Sigmoid colon (tissue), 7 donors: ENCODE results near the gene UBXN4. TPM values are rescaled to one million over a fixed set of nuclear protein-coding genes. Genes with fewer than 3 reads are reported as not detected.

Experiments
- DNase-seq: peaks from one replicate; pipeline ENCODE4 v3.0.0-alpha.2; 2019
- H3K27ac ChIP-seq, 4 donors: fragments of 200-600 bp; sonication (generic); one replicate each; pipeline ENCODE4 v1.5.1; 2016 to 2019; ENCODE audit warnings: mild to moderate bottlenecking in 1 of 4
- H3K27me3 ChIP-seq, 3 donors: fragments of 200-600 bp; sonication (generic); one replicate each; pipeline ENCODE4 v1.5.1; 2019; ENCODE audit warnings: mild to moderate bottlenecking in 1 of 3
- H3K36me3 ChIP-seq, 4 donors: fragments of 200-600 bp; sonication (generic); one replicate each; pipeline ENCODE4 v1.5.1; 2016 to 2019
- H3K4me1 ChIP-seq, 4 donors: fragments of 200-600 bp; sonication (generic); one replicate each; pipeline ENCODE4 v1.5.1; 2017 to 2019
- H3K4me3 ChIP-seq, 4 donors: fragments of 200-600 bp; sonication (generic); one replicate each; pipeline ENCODE4 v1.5.1; 2017 to 2019; ENCODE audit warnings: mild to moderate bottlenecking in 2 of 4, moderate library complexity in 1 of 4
- H3K9me3 ChIP-seq, 4 donors: fragments of 200-600 bp in 3 of 4; sonication (generic) in 3 of 4; one replicate each; pipeline versions ENCODE4 v1.5.1 to v1.6.1; 2013 to 2019
- EP300 ChIP-seq, 4 donors: sonication (generic); formaldehyde crosslinking; IDR thresholded peaks; one replicate each; pipeline ENCODE4 v1.6.1; 2017; ENCODE audit warnings: antibody characterized with exemption in 4 of 4
- POLR2A ChIP-seq, 2 donors: fragments of 450-650 bp; IDR thresholded peaks; one replicate each; pipeline ENCODE4 v1.6.1; 2016; ENCODE audit warnings: antibody characterized with exemption in 2 of 2, mild to moderate bottlenecking in 2 of 2, moderate library complexity in 2 of 2
- POLR2AphosphoS5 ChIP-seq, 4 donors: sonication (generic); formaldehyde crosslinking; IDR thresholded peaks; one replicate each; pipeline ENCODE4 v1.6.1; 2017; ENCODE audit warnings: antibody characterized with exemption in 4 of 4
- WGBS, 2 donors: extraction: QIAGEN DNeasy Blood & Tissue Kit; methylation state at CpG; one replicate each; pipeline ENCODE4 v1.1.7; 2013; 5-methylcytosine and 5-hydroxymethylcytosine counted together
- intact Hi-C: fragments of 100-400 bp; cut with DNase I; formaldehyde crosslinking; loops from one replicate; pipeline ENCODE4 v1.15.1; 2023
- polyA plus RNA-seq, 3 donors: library from polyadenylated mRNA; stranded (reverse); fragments of 200-250 nt; gene quantifications; one replicate each; pipeline ENCODE4 v1.2.3, GENCODE V29; 2013
- total RNA-seq, 4 donors: library from RNA; depleted of rRNA; stranded (reverse); fragments of >200 nt; gene quantifications; one replicate each; pipeline ENCODE4 v1.1.0, GENCODE V29; 2016
- TF ChIP-seq, protein P1 (sequence below), 4 experiments: fragments of 450-650 bp in 3 of 4; fragments of 200-600 bp in 1 of 4; IDR thresholded peaks; one replicate each; pipeline ENCODE4 v1.5.1; 2016 to 2019; ENCODE audit warnings: antibody characterized with exemption in 4 of 4, mild to moderate bottlenecking in 3 of 4, moderate library complexity in 2 of 4
- donor health status: healthy with polysubstance abuse.
- donor health status: Bipolar disorder and iron deficiency.
- donor health status: healthy.

The UBXN4 gene
- total and polyA plus RNA-seq, 7 donors = 23.4 to 63.3 (median 51.8) TPM

DNA sequence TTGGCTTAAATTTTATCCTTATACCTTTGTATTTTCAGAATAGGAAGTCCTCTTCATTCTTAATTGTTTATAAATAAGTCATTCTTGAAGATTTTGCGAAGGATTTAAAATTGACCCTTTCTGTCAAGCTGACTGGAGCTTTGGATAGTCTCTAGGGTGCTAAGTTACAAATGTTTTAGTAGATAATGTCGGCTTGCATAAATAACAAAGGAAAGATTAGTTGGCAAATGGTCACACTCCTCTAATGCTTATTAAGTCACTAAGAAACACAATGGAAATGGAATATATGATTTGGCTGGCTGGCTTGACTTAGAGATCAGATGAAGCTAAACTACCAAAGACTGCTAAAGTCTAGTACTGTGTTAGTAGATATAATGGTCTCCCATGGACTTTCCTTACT, 40.6 kb downstream of the UBXN4 start:
- Histone ChIP-seq H3K9me3 (no peaks in the 10 kb centered on the region), H3K27ac (no peak overlapping the region), H3K4me1 (no peaks in the 10 kb centered on the region), H3K27me3 (no peaks in the 10 kb centered on the region), H3K4me3 (no peak overlapping the region), H3K36me3 (peaks cover 24 to 87% (median 47%) of the 10 kb centered on the region in 4 donors)
- TF ChIP-seq, protein P1, sequence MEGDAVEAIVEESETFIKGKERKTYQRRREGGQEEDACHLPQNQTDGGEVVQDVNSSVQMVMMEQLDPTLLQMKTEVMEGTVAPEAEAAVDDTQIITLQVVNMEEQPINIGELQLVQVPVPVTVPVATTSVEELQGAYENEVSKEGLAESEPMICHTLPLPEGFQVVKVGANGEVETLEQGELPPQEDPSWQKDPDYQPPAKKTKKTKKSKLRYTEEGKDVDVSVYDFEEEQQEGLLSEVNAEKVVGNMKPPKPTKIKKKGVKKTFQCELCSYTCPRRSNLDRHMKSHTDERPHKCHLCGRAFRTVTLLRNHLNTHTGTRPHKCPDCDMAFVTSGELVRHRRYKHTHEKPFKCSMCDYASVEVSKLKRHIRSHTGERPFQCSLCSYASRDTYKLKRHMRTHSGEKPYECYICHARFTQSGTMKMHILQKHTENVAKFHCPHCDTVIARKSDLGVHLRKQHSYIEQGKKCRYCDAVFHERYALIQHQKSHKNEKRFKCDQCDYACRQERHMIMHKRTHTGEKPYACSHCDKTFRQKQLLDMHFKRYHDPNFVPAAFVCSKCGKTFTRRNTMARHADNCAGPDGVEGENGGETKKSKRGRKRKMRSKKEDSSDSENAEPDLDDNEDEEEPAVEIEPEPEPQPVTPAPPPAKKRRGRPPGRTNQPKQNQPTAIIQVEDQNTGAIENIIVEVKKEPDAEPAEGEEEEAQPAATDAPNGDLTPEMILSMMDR (IDR thresholded peaks at IDR 0.05) = no peak
- no peak for TF ChIP-seq POLR2A (IDR thresholded peaks at IDR 0.05)
- TF ChIP-seq EP300 (IDR thresholded peaks at IDR 0.05) = no peak
- DNase-seq = no peak
- 95 to 97% methylated on average over 2 of the region's 2 CpGs for WGBS, 2 donors
- intact Hi-C loops = no loop called here

DNA sequence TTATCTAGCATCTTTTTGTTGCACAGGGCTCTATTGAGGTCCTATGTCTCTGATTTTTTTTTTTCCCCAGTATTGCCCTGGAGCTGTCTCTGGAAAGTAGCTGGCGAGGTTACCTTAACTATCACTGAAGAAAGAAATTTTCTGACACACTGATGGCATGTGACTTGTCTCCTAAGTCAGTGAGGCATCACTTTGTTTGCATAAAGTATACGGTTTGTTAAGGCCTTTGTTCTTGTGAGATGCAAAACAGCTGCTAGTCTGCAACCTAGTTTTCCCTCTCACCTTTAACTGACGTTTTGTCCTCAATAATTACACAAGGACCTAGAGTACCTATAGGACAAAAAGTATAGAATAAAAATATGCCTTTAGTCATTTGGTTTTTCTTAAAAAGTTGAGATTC, 41.8 kb downstream of the UBXN4 start:
- H3K4me1 ChIP-seq = no peaks in the 10 kb centered on the region
- intact Hi-C loops = no loop called here
- H3K4me3 ChIP-seq = no peak overlapping the region
- no peak for DNase-seq
- H3K27me3 ChIP-seq = no peaks in the 10 kb centered on the region
- no peaks in the 10 kb centered on the region for H3K9me3 ChIP-seq
- H3K27ac ChIP-seq = no peak overlapping the region
- TF ChIP-seq, protein P1 (IDR thresholded peaks at IDR 0.05) = no peak
- no peak for TF ChIP-seq POLR2A (IDR thresholded peaks at IDR 0.05)
- no peak for TF ChIP-seq POLR2AphosphoS5 (IDR thresholded peaks at IDR 0.05)
- no peak for TF ChIP-seq EP300 (IDR thresholded peaks at IDR 0.05)
- WGBS, 2 donors = 70 to 76% methylated on average over 3 of the region's 3 CpGs
- peaks cover 20 to 76% (median 44%) of the 10 kb centered on the region in 4 donors for H3K36me3 ChIP-seq

DNA sequence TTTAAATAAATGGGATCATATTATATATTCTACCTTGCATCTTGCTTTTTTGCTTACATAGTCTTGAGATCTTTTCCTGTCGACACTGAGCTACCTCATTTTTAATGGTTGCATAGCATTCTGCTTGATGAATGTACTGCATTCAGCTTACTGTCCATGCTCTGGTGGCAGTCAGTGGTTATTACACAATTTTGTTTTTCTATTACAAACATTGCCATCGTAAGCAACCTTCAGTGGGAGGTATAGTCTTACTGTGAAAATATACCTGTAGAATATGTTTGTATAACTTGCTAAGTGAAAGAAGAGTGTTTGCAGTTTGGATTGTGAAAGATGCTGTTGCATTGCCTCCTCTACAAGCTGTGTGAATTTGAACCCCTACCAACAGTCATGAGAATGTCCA, 43.4 kb downstream of the UBXN4 start:
- Histone ChIP-seq H3K9me3 (no peaks in the 10 kb centered on the region), H3K27ac (no peak overlapping the region), H3K4me3 (no peak overlapping the region), H3K36me3 (peaks cover 20 to 62% (median 37%) of the 10 kb centered on the region in 4 donors), H3K4me1 (no peaks in the 10 kb centered on the region), H3K27me3 (no peaks in the 10 kb centered on the region)
- WGBS, 2 donors = 95% methylated on average over 2 of the region's 2 CpGs
- intact Hi-C loops = no loop called here
- DNase-seq = no peak
- TF ChIP-seq, protein P1 (IDR thresholded peaks at IDR 0.05) = peak in 1 of 4 experiments; percentile 11
- no peak for TF ChIP-seq POLR2A (IDR thresholded peaks at IDR 0.05)

DNA sequence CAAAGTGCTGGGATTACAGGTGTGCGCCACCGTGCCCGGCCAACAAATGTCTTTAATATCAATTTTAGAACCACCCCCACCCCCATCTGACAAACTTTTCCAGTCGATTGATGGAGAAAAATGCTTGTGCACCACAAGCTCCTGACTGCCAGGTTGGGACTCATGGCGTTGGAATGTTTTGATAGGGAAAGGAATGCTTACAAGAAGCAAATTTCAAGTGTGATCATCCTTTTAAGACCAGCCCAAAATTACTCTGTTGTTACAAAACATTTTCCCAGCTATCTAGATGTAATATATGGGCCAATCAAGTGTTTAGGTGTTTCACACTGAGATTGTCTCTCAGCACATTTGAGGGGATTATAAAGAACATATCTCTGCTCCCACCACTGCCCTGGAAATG, 45.2 kb downstream of the UBXN4 start:
- Histone ChIP-seq H3K9me3 (no peaks in the 10 kb centered on the region), H3K27ac (no peak overlapping the region), H3K36me3 (peaks cover 9 to 44% (median 20%) of the 10 kb centered on the region in 4 donors), H3K4me3 (no peak overlapping the region), H3K27me3 (no peaks in the 10 kb centered on the region), H3K4me1 (no peaks in the 10 kb centered on the region)
- intact Hi-C loops = no loop called here
- no peak for DNase-seq
- TF ChIP-seq POLR2A (IDR thresholded peaks at IDR 0.05) = no peak
- TF ChIP-seq, protein P1 (IDR thresholded peaks at IDR 0.05) = no peak
- 83 to 98% methylated on average over 5 of the region's 5 CpGs for WGBS, 2 donors

DNA sequence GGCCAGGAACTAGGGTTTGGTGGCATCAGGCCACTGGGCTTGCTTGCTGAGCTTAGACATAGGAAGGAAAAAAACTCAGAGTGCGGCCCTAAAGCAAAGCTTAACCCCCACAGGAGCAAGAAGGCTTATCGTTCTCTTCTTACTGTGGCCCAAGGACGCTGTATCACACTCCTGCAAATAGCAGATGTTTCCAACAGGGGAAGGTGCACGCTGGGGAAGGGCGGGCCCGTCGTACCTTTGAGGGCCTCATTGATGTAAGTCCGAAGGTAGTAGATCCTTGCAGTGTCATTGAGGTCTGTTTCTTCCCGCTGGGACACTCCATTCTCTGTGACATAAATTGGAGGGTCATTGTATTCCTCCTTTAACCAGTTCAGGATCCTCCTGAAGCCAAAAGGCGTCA, 48.8 kb downstream of the UBXN4 start:
- WGBS, 2 donors = 96 to 98% methylated on average over 10 of the region's 10 CpGs
- Histone ChIP-seq H3K27ac (no peak overlapping the region), H3K9me3 (no peaks in the 10 kb centered on the region), H3K27me3 (no peaks in the 10 kb centered on the region), H3K4me3 (no peak overlapping the region), H3K4me1 (no peaks in the 10 kb centered on the region), H3K36me3 (peaks cover 0 to 8% (median 3%) of the 10 kb centered on the region in 4 donors)
- intact Hi-C loops = no loop called here
- DNase-seq = no peak
- TF ChIP-seq, protein P1 (IDR thresholded peaks at IDR 0.05) = no peak
- TF ChIP-seq POLR2A (IDR thresholded peaks at IDR 0.05) = no peak
- TF ChIP-seq POLR2AphosphoS5 (IDR thresholded peaks at IDR 0.05) = no peak
- no peak for TF ChIP-seq EP300 (IDR thresholded peaks at IDR 0.05)
